ENCODE results near the gene IQSEC1. TPM values are rescaled to one million over a fixed set of nuclear protein-coding genes. Genes with fewer than 3 reads are reported as not detected.

The IQSEC1 gene
- total and polyA plus RNA-seq, 9 of the 15 experiments (the other 6 are each of a cell fraction or from before 2014, with no cell fraction given) = 0.56 to 39.0 (median 6.8) TPM

DNA sequence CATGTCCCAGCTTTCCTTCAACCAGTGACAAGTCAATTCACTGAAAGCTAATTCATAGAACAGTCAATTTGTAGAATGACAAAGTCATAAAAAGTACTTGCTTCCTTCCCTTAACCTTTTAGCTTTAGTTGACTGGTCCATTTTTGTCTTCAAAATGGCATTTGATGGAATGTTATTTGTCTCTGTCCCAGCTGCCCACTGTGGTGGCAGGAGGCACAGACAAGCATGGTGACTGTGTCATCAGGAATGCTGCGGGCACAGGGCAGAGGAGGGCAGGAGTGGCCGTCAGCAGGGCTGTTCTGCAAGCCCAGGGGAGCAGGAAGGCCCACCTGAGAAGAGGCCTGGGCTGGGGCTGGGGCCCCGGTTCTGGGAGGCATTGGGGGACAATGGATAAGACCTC lies 10.0 kb downstream of the IQSEC1 start (continued):
- no peak for TF ChIP-seq TBP (optimal IDR thresholded peaks at IDR 0.05; ENCODE audit: low read depth, low read length)
- TF ChIP-seq ZFX (CRISPR knock-in tag; IDR thresholded peaks at IDR 0.05) = no peak
- no peak for TF ChIP-seq RNF2 (IDR thresholded peaks at IDR 0.05)
- TF ChIP-seq CCAR2 (IDR thresholded peaks at IDR 0.05; ENCODE audit: low read depth, low read length) = no peak
- TF ChIP-seq HDAC2 (IDR thresholded peaks at IDR 0.05) = no peak
- TF ChIP-seq, protein P1, sequence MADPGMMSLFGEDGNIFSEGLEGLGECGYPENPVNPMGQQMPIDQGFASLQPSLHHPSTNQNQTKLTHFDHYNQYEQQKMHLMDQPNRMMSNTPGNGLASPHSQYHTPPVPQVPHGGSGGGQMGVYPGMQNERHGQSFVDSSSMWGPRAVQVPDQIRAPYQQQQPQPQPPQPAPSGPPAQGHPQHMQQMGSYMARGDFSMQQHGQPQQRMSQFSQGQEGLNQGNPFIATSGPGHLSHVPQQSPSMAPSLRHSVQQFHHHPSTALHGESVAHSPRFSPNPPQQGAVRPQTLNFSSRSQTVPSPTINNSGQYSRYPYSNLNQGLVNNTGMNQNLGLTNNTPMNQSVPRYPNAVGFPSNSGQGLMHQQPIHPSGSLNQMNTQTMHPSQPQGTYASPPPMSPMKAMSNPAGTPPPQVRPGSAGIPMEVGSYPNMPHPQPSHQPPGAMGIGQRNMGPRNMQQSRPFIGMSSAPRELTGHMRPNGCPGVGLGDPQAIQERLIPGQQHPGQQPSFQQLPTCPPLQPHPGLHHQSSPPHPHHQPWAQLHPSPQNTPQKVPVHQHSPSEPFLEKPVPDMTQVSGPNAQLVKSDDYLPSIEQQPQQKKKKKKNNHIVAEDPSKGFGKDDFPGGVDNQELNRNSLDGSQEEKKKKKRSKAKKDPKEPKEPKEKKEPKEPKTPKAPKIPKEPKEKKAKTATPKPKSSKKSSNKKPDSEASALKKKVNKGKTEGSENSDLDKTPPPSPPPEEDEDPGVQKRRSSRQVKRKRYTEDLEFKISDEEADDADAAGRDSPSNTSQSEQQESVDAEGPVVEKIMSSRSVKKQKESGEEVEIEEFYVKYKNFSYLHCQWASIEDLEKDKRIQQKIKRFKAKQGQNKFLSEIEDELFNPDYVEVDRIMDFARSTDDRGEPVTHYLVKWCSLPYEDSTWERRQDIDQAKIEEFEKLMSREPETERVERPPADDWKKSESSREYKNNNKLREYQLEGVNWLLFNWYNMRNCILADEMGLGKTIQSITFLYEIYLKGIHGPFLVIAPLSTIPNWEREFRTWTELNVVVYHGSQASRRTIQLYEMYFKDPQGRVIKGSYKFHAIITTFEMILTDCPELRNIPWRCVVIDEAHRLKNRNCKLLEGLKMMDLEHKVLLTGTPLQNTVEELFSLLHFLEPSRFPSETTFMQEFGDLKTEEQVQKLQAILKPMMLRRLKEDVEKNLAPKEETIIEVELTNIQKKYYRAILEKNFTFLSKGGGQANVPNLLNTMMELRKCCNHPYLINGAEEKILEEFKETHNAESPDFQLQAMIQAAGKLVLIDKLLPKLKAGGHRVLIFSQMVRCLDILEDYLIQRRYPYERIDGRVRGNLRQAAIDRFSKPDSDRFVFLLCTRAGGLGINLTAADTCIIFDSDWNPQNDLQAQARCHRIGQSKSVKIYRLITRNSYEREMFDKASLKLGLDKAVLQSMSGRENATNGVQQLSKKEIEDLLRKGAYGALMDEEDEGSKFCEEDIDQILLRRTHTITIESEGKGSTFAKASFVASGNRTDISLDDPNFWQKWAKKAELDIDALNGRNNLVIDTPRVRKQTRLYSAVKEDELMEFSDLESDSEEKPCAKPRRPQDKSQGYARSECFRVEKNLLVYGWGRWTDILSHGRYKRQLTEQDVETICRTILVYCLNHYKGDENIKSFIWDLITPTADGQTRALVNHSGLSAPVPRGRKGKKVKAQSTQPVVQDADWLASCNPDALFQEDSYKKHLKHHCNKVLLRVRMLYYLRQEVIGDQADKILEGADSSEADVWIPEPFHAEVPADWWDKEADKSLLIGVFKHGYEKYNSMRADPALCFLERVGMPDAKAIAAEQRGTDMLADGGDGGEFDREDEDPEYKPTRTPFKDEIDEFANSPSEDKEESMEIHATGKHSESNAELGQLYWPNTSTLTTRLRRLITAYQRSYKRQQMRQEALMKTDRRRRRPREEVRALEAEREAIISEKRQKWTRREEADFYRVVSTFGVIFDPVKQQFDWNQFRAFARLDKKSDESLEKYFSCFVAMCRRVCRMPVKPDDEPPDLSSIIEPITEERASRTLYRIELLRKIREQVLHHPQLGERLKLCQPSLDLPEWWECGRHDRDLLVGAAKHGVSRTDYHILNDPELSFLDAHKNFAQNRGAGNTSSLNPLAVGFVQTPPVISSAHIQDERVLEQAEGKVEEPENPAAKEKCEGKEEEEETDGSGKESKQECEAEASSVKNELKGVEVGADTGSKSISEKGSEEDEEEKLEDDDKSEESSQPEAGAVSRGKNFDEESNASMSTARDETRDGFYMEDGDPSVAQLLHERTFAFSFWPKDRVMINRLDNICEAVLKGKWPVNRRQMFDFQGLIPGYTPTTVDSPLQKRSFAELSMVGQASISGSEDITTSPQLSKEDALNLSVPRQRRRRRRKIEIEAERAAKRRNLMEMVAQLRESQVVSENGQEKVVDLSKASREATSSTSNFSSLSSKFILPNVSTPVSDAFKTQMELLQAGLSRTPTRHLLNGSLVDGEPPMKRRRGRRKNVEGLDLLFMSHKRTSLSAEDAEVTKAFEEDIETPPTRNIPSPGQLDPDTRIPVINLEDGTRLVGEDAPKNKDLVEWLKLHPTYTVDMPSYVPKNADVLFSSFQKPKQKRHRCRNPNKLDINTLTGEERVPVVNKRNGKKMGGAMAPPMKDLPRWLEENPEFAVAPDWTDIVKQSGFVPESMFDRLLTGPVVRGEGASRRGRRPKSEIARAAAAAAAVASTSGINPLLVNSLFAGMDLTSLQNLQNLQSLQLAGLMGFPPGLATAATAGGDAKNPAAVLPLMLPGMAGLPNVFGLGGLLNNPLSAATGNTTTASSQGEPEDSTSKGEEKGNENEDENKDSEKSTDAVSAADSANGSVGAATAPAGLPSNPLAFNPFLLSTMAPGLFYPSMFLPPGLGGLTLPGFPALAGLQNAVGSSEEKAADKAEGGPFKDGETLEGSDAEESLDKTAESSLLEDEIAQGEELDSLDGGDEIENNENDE (IDR thresholded peaks at IDR 0.05; ENCODE audit: low read depth, low read length) = no peak
- no peak for TF ChIP-seq ZNF589 (CRISPR knock-in tag; IDR thresholded peaks at IDR 0.05; ENCODE audit: low read depth)
- TF ChIP-seq, protein P2, sequence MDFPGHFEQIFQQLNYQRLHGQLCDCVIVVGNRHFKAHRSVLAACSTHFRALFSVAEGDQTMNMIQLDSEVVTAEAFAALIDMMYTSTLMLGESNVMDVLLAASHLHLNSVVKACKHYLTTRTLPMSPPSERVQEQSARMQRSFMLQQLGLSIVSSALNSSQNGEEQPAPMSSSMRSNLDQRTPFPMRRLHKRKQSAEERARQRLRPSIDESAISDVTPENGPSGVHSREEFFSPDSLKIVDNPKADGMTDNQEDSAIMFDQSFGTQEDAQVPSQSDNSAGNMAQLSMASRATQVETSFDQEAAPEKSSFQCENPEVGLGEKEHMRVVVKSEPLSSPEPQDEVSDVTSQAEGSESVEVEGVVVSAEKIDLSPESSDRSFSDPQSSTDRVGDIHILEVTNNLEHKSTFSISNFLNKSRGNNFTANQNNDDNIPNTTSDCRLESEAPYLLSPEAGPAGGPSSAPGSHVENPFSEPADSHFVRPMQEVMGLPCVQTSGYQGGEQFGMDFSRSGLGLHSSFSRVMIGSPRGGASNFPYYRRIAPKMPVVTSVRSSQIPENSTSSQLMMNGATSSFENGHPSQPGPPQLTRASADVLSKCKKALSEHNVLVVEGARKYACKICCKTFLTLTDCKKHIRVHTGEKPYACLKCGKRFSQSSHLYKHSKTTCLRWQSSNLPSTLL (IDR thresholded peaks at IDR 0.05) = no peak
